Ovary (tissue), 9 donors: ENCODE measurements around the gene LRRC3. TPM values are rescaled to one million over a fixed set of nuclear protein-coding genes. Genes with fewer than 3 reads are reported as not detected.
"Not testable (repeated sequence)": the region's sequence is repeated elsewhere in the genome, so short reads cannot be mapped to it uniquely, and the experiment has no call there.

Experiments used
- DNase-seq, 5 donors: peaks; one replicate each; pipeline ENCODE4 v3.0.0-alpha.2; 2019 to 2020
- H3K27ac ChIP-seq, 2 donors: fragments of 200-600 bp; one replicate each; pipeline versions ENCODE4 v1.5.1 to v1.8.0; 2019 to 2022
- H3K27me3 ChIP-seq: fragments of 200-600 bp; one replicate; pipeline ENCODE4 v1.8.0; 2022
- H3K36me3 ChIP-seq: fragments of 200-600 bp; sonication (generic); one replicate; pipeline ENCODE4 v1.5.1; 2019
- H3K4me1 ChIP-seq: one replicate; pipeline ENCODE4 v1.8.1; 2013; ENCODE audit warnings: mild to moderate bottlenecking, moderate library complexity; ENCODE audit not compliant: insufficient read depth
- H3K4me3 ChIP-seq: fragments of 200-600 bp; sonication (generic); one replicate; pipeline ENCODE4 v1.5.1; 2017
- H3K9me3 ChIP-seq, 2 donors: fragments of 200-600 bp in 1 of 2; sonication (generic) in 1 of 2; one replicate each; pipeline versions ENCODE4 v1.5.1 to v1.8.1; 2013 to 2019; ENCODE audit warnings: mild to moderate bottlenecking in 1 of 2, moderate library complexity in 1 of 2
- CTCF ChIP-seq, 3 donors: fragments of 450-650 bp in 2 of 3; fragments of 200-600 bp in 1 of 3; IDR thresholded peaks; one replicate each; pipeline versions ENCODE4 v1.5.1 to v1.8.0; 2016 to 2022; ENCODE audit warnings: antibody characterized with exemption in 3 of 3, mild to moderate bottlenecking in 1 of 3
- EP300 ChIP-seq: sonication (generic); formaldehyde crosslinking; IDR thresholded peaks from one replicate; pipeline ENCODE4 v1.6.1; 2017; ENCODE audit warnings: antibody characterized with exemption
- POLR2A ChIP-seq: fragments of 450-650 bp; IDR thresholded peaks from one replicate; pipeline ENCODE4 v1.6.1; 2017; ENCODE audit warnings: antibody characterized with exemption, mild to moderate bottlenecking, moderate library complexity
- WGBS, 3 donors: extraction: QIAGEN DNeasy Blood & Tissue Kit in 1 of 3; methylation state at CpG; one replicate each; pipeline versions ENCODE4 v1.1.5 to v1.1.7; 2013 to 2017; 5-methylcytosine and 5-hydroxymethylcytosine counted together
- intact Hi-C, 4 donors: fragments of 100-400 bp; cut with DNase I; formaldehyde crosslinking; loops; one replicate each; pipeline versions ENCODE4 v1.11.0 to v1.15.1; 2022 to 2023
- polyA plus RNA-seq, 2 donors: library from polyadenylated mRNA; stranded (reverse); fragments of 200-250 nt in 1 of 2; fragments of 350-450 nt in 1 of 2; fragmentation: Illumina TruSeq in 1 of 2; extraction: RNeasy Lipid Tissue Mini Kit (QIAGEN cat#74804) in 1 of 2; gene quantifications; one replicate each; pipeline ENCODE4 v1.2.3, GENCODE V29; 2013 to 2014
- total RNA-seq, 7 donors: library from RNA; depleted of rRNA in 2 of 7; stranded (reverse); fragments of >200 nt in 2 of 7; fragmentation: NEBNext Ultra II Directional in 3 of 7; extraction: Animal tissue kit (Norgen Biotek cat#: 25700) in 3 of 7; gene quantifications; one replicate each; pipeline versions ENCODE4 v1.1.0 to v1.2.4, GENCODE V29; 2016 to 2023
- donor health status: DM: no; HTN: no; CAD: no; lungs with moderate emphysema.
- donor health status: DM: no; HTN: no; CAD: no.
- donor health status: Bipolar disorder and iron deficiency.
- donor health status: DM: yes; HTN: yes; CAD: no.
- donor health status: DM: no; HTN: no; CAD: no.
- donor health status: DM: yes; HTN: yes; CAD: no.

Gene LRRC3
- total and polyA plus RNA-seq, 9 donors = 2.4 to 6.8 (median 3.9) TPM

GRCh38 chr21:44416193-44416592 is 39.1 kb upstream of the LRRC3 start:
- no peaks in the 10 kb centered on the region for H3K36me3 ChIP-seq
- no peaks in the 10 kb centered on the region for H3K9me3 ChIP-seq
- no peaks in the 10 kb centered on the region for H3K4me1 ChIP-seq
- no peaks in the 10 kb centered on the region for H3K27me3 ChIP-seq
- TF ChIP-seq CTCF (IDR thresholded peaks at IDR 0.05) = no peak
- no peak overlapping the region for H3K27ac ChIP-seq
- intact Hi-C loops = no loop called here
- no peak overlapping the region for H3K4me3 ChIP-seq
- 64 to 71% (median 69%) methylated on average over 8 of the region's 8 CpGs for WGBS, 3 donors
- DNase-seq = peak in 1 of 5 donors; percentile 13

DNA sequence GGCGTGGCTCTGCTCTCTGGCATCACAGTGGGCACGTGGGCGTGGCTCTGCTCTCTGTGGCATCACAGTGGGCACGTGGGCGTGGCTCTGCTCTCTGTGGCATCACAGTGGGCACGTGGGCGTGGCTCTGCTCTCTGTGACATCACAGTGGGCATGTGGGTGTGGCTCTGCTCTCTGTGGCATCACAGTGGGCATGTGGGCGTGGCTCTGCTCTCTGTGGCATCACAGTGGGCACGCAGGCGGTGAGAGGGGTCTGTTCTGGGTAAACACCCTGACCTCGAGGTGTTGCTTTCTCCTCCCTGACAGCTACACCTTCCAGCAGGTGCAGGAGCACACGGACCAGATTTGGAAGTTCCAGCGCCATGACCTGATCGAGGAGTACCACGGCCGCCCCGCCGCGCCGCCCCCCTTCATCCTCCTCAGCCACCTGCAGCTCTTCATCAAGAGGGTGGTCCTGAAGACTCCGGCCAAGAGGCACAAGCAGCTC is 37.6 kb upstream of the LRRC3 start:
- H3K4me1 ChIP-seq, H3K9me3 ChIP-seq, intact Hi-C loops, H3K4me3 ChIP-seq, H3K27ac ChIP-seq, H3K27me3 ChIP-seq, H3K36me3 ChIP-seq: not testable (repeated sequence)
- DNase-seq = peak in 1 of 5 donors; percentile 3
- 86 to 94% (median 89%) methylated on average over 15 to 21 of the region's 21 CpGs for WGBS, 3 donors

DNA sequence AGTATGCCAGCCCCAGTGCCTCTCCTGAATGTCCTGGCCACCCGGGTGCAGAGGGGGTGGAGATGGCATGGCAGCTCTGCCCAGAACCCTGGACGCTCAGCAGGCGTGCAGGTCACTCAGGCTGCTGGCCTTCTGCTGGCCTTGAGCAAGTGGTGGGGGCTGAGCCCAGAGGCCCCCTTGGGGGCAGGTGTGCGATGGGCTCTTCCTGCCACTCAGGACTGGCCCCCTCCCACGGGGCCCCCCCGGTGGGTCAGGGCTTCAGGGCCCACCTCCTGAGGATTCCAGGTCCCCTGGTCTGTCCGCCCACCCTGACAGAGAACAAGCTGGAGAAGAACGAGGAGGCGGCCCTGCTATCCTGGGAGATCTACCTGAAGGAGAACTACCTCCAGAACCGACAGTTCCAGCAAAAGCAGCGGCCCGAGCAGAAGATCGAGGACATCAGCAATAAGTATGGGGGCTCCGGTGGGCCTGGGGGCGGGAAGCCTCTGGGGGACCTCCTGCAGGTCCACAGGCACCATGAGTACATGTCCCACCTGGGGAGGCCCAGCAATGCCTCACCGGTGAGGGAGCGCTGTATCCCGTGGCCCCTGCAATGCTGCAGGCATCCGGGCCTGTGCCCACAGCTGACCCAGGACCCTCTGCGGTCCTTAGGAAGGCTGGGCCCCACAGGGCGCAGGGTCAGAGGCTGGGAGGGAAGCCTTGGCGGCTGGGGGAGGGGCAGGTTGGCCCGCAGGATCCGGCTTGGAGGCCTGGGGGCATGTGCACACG is 37.0 kb upstream of the LRRC3 start:
- Histone ChIP-seq H3K27me3 (no peaks in the 10 kb centered on the region), H3K4me1 (no peaks in the 10 kb centered on the region), H3K9me3 (no peaks in the 10 kb centered on the region), H3K36me3 (no peaks in the 10 kb centered on the region), H3K27ac (no peak overlapping the region), H3K4me3 (no peak overlapping the region)
- 85 to 87% (median 85%) methylated on average over 24 to 25 of the region's 25 CpGs for WGBS, 3 donors
- TF ChIP-seq EP300 = no peak
- no peak for TF ChIP-seq POLR2A
- TF ChIP-seq CTCF (IDR thresholded peaks at IDR 0.05) = no peak
- intact Hi-C loops = no loop called here
- peak in 2 of 5 donors; percentile 10 to 24 for DNase-seq

GRCh38 chr21:44418876-44419230 is 36.5 kb upstream of the LRRC3 start:
- intact Hi-C loops = no loop called here
- Histone ChIP-seq H3K36me3 (no peaks in the 10 kb centered on the region), H3K4me3 (no peak overlapping the region), H3K9me3 (no peaks in the 10 kb centered on the region), H3K27me3 (no peaks in the 10 kb centered on the region), H3K4me1 (no peaks in the 10 kb centered on the region), H3K27ac (no peak overlapping the region)
- 84 to 90% (median 89%) methylated on average over 8 of the region's 8 CpGs for WGBS, 3 donors
- TF ChIP-seq EP300 (no peak), POLR2A (no peak), CTCF (IDR thresholded peaks at IDR 0.05) (no peak)
- peak in 1 of 5 donors; percentile 2 for DNase-seq

DNA sequence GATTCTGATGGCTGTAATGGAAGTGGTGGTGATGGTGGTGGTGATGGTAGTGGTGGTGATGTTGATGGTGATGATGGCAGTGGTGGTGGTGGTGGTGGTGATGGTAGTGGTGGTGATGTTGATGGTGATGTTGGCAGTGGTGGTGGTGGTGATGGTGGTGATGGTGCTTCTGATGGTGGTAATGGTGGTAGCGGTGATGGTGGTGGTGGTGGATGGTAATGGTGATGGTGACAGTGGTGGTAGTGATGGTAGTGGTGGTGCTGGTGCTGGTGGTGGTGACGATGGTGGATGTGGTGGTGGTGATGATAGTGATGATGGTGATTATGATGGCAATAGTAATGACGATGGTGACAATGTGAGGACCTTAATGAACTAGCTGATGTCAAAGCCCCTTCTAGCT is 35.6 kb upstream of the LRRC3 start:
- no peaks in the 10 kb centered on the region for H3K36me3 ChIP-seq
- no peaks in the 10 kb centered on the region for H3K9me3 ChIP-seq
- intact Hi-C loops = no loop called here
- no peak overlapping the region for H3K4me3 ChIP-seq
- TF ChIP-seq POLR2A (no peak), CTCF (IDR thresholded peaks at IDR 0.05) (no peak), EP300 (no peak)
- H3K4me1 ChIP-seq = no peaks in the 10 kb centered on the region
- no peak overlapping the region for H3K27ac ChIP-seq
- DNase-seq = no peak
- WGBS, 3 donors = 90 to 97% (median 95%) methylated on average over 3 of the region's 3 CpGs
- no peaks in the 10 kb centered on the region for H3K27me3 ChIP-seq
